Spleen (tissue), 7 donors: ENCODE measurements around the gene NUP50.

ENCODE experiments used
- CTCF ChIP-seq, 11 experiments: fragments of 200-600 bp in 7 of 11; fragments of 450-650 bp in 4 of 11; sonication (generic) in 4 of 11; IDR thresholded peaks in 8 of 11; conservative IDR thresholded peaks in 3 of 11; 1 replicate in 7 of 11; 2 replicates in 4 of 11; pipeline versions ENCODE4 v1.4.0 to v1.8.0; 2016 to 2021; ENCODE audit warnings: antibody characterized with exemption in 11 of 11, inconsistent platforms in 4 of 11, mild to moderate bottlenecking in 1 of 11
- POLR2A ChIP-seq, 3 donors: fragments of 450-650 bp; IDR thresholded peaks; one replicate each; pipeline ENCODE4 v1.5.1; 2017; ENCODE audit warnings: antibody characterized with exemption in 3 of 3, mild to moderate bottlenecking in 1 of 3
- POLR2AphosphoS5 ChIP-seq, 3 donors: sonication (generic); formaldehyde crosslinking; IDR thresholded peaks; one replicate each; pipeline ENCODE4 v1.5.1; 2017; ENCODE audit warnings: antibody characterized with exemption in 3 of 3
- donor health status: DM: no; HTN: no; CAD: no; lungs with moderate emphysema.
- donor health status: DM: no; HTN: no; CAD: no.
- donor health status: DM: no; HTN: no; CAD: no.

DNA sequence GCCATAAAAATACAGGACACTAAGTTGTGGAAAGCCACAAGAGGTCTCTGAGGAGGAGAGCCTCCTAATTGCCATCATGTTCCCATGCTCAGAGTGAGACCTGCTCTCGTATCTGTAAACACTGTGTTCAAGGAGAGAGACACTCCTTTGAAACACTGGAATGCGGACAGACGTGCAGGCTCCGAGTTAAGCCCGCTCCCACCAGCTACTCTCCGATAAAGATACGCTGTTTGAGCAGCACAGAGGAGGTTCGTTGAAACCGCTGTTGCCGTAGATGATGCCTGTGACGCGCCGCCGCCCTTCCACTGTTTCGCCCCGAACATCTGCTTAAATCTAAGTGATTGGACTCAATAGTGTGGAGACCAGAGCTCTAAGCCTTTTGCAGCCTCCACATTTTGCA, 25.1 kb downstream of the NUP50 start:
- peak in 2 of 3 donors; percentile 39 to 46 for TF ChIP-seq POLR2AphosphoS5 (IDR thresholded peaks at IDR 0.05)
- no peak for TF ChIP-seq CTCF (IDR thresholded peaks at IDR 0.05 in 8 of 11, conservative IDR thresholded peaks at IDR 0.05 in 3 of 11)
- no peak for TF ChIP-seq POLR2A (IDR thresholded peaks at IDR 0.05)
